ENCODE results near the gene ARL15.
"Not testable (repeated sequence)": the region's sequence is repeated elsewhere in the genome, so short reads cannot be mapped to it uniquely, and the experiment has no call there.

Gene ARL15

DNA sequence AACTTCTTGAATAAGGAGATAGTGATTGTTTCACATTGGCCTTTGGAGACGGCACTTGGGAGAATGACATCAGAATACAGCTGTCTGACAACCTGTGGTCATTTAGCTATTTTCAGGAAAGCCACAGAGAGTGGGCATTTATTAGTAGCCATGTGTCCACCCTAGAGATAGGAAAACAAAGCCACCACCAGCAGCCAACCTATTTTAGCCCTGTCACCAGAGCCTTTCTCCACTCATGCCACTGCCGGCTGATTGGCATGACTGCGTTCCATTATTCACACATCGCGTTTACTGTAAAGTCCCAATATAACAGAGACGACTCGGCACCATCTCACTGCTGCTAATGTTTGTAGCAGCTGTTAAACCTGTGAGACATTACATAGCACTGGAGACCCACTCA, 419.9 kb downstream of the ARL15 start:
- no peak for DNase-seq (ENCODE audit: low read depth)

DNA sequence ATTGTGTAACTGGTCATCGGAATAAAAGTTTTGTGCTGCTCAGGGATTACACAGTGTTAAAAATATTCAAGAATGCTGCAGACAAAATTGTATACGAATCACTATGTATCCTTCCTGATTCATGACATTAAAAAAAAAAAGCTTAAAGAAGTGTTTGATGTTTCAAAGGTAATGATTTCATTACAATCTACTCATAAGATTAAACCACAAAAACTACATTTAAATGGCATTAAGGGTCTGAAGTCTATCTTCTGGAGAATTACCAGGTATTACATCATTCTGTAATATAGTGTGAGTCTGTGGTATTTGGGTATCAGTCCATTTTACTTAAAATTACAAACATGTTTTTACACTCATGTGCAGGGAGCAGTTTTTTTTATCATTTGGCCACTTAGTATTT, 425.5 kb downstream of the ARL15 start:
- DNase-seq (ENCODE audit: low read depth), result no peak

DNA sequence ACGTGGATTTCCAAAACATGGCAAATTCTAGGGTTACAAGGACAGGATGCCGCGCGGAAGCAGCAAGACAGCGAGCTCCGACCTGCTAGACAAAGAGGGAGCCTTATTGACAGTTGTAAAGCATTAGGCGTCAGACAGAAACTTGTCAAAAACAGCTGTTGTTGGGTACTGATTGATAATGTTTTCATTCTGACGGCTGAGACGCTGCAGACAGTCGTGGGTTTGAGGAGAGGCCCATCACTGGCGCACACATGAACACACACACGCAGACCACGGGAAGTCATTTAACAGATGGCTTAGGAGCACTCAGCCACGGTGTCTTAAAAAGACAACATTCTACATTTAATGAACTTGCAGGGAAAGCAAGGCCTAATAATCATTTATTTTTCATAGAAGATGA, 426.0 kb downstream of the ARL15 start:
- DNase-seq (ENCODE audit: low read depth), result no peak

DNA sequence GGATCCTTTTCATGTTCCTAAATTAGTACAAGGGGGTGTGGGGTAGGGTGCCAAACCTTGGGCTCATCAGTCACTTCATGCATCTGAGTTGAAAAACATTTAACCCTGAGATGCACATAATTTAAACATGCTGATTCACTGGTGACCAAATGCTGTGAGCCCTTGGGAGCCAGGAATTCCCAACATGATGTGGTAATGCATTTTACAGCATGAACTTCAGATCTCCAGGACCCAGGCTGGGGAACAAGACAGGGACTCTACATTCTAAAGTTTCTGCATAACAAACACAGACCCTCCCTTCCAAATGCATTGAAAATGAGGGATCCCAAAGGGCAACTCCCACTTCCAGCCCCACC, 427.7 kb downstream of the ARL15 start:
- DNase-seq (ENCODE audit: low read depth), result no peak

DNA sequence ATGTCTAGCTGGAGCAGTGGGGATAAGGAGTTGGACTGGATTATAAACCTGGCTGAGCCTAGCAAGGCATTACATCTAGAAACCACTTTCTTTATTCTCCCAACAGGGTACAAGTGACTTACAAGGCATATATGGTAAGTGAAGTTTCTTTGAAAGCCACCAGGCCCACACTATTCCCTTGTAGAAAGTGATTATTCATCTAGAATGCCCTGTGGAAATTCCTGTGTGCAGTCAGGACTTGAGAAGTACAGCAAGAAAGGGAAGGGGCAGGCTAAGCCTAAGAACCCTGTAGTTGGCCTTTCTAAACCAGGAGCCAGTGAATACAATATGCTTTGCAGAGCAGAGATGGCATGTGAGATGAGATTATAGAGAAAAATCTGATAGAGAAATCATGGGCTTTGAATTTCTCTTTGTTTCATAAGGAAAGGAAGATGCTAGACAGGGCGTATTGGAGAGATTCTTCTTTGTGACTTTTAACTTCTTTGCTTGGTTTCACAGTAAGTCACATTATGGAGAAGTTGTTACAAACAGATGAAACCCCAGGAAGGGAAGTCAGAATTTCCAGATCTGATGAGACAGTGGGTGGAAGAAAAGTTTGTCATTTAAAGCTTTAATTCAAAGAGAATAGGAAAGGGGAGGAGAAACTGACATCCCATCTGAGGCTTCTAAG, 428.2 kb downstream of the ARL15 start:
- no peak for DNase-seq (ENCODE audit: low read depth)

DNA sequence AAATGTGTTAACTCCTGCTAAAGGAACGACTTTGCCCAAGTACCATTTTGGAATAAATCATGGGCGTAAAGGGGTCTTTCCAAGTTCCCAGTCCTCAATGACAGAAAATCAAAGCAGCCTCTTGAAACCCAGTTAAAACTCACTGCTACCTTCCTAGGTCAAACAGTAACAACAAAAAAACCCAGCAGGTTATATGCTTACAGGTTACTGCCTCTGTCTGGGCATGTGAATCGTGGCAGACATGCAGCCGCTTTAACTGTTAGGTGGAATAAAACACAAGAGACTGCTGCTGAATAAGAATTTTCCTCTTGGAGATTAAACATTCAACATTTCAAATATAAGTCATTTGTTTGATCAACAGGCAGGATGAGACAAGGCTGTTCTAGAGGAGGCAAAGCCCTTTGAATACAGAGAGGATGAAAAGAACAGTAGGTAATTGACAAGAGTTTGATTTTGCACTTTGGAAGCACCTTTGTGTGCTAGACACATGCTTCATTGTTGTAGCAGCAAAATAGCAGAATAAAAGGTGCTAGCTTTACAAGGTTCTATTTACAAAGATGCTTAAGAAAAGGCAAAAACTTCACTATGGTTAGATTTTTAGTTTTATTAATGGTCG, 430.6 kb downstream of the ARL15 start:
- DNase-seq (ENCODE audit: low read depth), result no peak

DNA sequence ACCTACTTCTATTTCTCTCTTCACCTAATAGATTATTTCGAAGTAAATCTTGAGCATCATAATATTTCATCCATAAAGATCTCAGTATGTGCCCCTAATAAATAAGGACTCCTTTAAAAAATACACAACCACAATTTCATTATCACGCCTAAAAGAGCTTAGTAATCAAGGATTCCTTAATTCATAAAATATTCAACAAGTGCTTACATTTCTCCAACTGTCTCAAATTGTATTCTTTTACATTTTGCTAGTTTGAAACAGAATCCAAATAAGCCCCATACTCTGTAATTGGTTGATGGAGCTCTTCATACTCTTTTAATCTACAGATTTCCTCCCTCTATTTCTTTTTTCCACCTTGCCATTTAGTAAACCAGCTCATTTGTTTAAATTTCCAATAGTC, 432.4 kb downstream of the ARL15 start:
- no peak for DNase-seq (ENCODE audit: low read depth)

DNA sequence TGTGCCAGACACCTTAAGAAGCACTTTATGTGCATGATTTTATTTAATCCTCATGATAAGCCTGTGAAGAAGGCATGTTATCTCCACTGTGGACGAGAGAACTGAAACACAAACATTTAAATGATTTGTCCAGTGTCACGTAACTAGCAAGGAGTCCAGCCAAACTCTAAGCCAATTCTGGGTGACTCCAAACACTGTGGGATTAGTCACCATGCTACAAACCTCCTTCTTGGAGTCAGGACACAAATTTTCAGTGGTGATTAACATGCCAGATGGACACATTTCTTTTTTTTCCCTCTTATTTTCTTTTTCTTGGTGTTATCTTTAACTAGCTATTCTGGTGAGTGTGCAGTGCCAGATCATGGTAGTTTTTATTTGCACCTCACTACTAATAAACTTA, 433.1 kb downstream of the ARL15 start:
- no peak for DNase-seq (ENCODE audit: low read depth)

DNA sequence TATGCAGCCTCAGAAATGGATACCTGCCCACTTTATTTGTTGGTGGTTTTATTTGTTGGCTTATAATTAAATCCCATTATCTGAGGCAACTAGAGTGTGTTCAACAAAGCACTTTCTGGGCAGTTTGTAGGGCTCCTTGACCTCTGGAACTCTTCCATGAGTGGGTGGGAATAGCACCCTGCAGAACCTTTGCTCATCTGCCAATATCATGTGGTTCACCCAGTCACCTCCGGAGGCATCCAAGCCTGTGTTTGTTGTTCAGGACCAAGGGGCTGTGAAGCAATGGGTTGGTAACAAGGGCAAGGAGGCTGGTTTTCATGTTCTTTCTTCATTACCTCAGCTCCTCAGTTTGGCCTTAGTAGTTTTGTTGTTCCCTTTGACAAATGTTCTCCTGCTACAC, 436.0 kb downstream of the ARL15 start:
- DNase-seq (ENCODE audit: low read depth), result no peak

DNA sequence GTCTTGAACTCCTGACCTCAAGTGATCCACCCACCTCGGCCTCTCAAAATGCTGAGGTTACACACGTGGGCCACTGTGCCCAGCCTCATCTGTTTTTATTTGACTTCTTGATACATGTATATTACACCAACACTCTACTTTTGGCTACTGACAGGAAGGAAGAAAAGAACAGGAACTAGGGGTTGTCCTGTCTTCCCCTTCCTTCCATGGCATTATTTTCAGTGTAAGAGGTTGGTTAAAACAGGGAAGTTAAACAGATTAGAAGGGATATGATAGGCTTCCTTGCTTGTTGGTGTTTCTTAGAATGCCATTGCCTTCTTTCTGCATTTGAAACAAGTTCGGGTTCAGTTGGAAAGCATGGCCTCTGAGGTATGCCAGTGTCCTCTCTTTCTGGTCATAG, 437.1 kb downstream of the ARL15 start:
- DNase-seq (ENCODE audit: low read depth), result no peak

DNA sequence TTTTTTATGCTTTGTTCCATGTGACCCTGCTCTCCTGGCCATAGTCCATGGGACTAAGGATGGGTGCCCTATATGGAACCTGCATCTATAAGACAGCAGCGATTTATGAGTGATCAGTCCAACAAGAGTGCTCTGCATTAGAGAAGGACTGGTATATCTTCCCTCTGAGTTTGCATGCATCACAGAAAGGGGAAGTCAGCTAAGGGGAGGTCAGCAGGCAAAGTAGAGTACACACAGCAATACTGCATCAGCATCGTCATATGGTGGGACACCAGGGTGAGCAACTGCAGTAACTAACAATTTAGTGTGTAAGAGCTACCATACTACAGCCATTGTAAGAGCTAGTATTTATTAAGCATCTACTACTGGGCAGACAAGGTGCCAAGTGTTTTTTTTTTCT, 438.6 kb downstream of the ARL15 start:
- no peak for DNase-seq (ENCODE audit: low read depth)

DNA sequence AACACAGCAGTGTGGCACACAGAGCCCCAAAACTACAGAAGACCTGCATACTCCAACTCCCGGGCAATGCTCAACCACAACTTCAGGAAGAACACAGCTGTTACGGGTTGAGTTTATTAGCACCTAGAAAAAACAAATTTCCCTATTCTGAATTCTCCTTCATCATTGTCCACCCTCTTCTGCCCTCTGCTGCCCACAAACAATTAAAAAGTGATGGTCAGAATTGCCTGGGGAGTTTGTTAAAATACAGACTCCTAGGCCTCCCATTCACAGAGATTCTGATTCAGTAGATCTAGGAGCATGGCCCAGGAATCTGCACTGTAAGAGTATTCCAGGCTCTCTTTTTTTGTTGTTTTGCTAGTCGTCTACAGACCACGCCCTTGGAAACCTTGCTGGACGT, 439.3 kb downstream of the ARL15 start:
- DNase-seq (ENCODE audit: low read depth), result no peak

DNA sequence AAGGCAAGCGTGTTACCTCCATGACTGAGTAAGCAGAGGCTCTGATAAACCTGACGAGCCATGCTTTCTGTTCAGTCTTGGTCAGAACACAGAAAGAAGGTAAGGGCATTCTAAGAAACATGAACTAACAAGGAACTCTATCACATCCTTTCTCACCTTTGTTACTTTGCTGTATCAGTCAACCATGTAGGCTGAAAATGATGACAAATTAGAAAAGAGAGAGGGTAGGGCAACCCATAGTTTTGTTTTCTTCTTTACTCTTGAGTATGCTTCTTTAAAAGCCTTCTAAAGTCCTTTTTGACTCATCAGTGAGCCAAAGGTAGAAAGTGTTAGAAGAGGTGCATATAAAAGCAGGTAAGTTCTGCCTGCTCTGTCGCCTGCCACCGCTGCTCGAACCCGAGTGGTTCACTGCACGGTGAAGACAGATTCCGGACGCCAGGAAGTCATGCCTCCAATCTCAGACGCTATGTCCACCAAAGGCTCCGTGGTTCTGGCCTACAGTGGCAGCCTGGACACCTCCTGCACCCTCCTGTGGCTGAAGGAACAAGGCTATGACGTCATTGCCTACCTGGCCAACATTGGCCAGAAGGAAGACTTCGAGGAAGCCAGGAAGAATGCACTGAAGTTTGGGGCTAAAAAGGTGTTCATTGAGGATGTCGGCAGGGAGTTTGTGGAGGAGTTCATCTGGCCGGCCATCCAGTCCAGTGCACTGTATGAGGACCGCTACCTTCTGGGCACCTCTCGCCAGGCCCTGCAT, 451.5 kb downstream of the ARL15 start:
- no peak for DNase-seq (ENCODE audit: low read depth)

DNA sequence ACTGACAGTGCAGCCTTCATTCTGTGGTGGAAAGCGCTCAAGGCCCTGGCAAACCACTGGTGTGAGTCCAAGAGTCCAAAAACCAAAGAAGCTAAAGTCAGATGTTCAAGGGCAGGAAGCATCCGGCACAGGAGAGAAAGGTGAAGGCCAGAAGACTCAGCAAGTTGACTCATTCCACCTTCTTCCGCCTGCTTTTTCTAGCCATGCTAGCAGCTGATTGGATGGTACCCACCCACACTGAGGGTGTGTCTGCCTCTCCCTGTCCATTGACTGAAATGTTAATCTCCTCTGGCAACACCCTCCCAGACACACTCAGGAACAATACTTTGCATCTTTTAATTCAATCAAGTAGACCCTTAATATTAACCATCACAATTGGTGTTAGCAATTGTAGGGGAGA, 453.9 kb downstream of the ARL15 start:
- no peak for DNase-seq (ENCODE audit: low read depth)

DNA sequence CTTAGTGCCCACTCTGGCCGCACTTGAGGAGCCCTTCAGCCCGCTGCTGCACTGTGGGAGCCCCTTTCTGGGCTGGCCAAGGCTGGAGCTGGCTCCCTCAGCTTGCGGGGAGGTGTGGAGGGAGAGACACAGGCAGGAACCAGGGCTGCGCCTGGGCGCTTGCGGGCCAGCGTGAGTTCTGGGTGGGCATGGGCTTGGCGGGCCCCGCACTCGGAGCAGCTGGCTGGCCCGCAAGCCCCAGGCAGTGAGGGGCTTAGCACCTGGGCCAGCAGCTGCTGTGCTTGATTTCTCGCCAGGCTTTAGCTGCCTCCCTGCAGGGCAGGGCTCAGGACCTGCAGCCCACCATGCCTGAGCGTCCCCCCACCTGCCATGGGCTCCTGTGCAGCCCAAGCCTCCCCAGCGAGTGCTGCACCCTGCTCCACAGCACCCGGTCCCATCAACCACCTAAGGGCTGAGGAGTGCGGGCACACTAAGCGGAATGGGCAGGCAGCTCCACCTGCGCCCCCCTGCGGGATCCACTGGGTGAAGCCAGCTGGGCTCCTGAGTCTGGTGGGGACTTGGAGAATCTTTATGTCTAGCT, 473.4 kb downstream of the ARL15 start:
- not testable (repeated sequence) for DNase-seq (ENCODE audit: low read depth)

DNA sequence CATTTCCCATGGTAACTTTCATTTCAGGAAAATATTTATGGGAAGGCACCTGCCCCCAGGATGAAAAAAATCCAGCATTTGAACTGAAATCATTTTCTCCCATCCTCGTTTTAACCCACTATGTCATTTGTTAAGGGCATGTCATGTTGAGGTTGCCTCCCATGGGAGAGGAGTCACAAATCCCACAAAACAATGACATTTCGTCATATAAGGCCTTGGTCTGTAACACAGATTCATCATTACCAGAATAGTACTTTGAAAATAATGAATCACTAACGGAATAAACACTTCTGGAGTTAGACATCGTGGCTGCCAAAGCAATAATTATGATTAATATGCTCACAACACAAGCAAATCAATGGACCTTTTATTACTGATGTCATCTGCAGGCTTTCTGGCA, 475.9 kb downstream of the ARL15 start:
- no peak for DNase-seq (ENCODE audit: low read depth)

Measured in stimulated activated CD8-positive, alpha-beta memory T cell treated with anti-CD3 and anti-CD28 coated beads, Interleukin-15, amount 100 ng/mL, for 24 hours (primary cell).